Nephron (organoid): Measurements from ENCODE around the gene MTARC1.

Experiments
- H3K27ac Mint-ChIP-seq, 3 experiments: 2 replicates each; pipeline ENCODE4 v1.8.0; 2020; ENCODE audit warnings: mixed read lengths in 3 of 3, mild to moderate bottlenecking in 2 of 3, moderate library complexity in 1 of 3
- H3K27me3 Mint-ChIP-seq: 2 replicates; pipeline ENCODE4 v1.8.0; 2021; ENCODE audit warnings: low read depth, mild to moderate bottlenecking, moderate library complexity, mixed read lengths
- H3K36me3 Mint-ChIP-seq: 2 replicates; pipeline ENCODE4 v1.8.0; 2020; ENCODE audit warnings: low read depth, mixed read lengths
- H3K4me1 Mint-ChIP-seq: 2 replicates; pipeline ENCODE4 v1.8.0; 2020; ENCODE audit warnings: mixed read lengths
- H3K4me3 Mint-ChIP-seq, 3 experiments: 2 replicates each; pipeline ENCODE4 v1.8.0; 2020; ENCODE audit warnings: mild to moderate bottlenecking in 3 of 3, mixed read lengths in 3 of 3, moderate library complexity in 2 of 3
- H3K9me3 Mint-ChIP-seq: 2 replicates; pipeline ENCODE4 v1.8.0; 2020; ENCODE audit warnings: mixed read lengths
- TF ChIP-seq, protein P1 (sequence below), 3 experiments: fragments of 200-600 bp; sonication (generic); IDR thresholded peaks; one replicate each; pipeline ENCODE4 v1.5.0; 2021; ENCODE audit warnings: antibody characterized with exemption in 3 of 3; ENCODE audit not compliant: unreplicated experiment in 3 of 3

The MTARC1 gene

DNA sequence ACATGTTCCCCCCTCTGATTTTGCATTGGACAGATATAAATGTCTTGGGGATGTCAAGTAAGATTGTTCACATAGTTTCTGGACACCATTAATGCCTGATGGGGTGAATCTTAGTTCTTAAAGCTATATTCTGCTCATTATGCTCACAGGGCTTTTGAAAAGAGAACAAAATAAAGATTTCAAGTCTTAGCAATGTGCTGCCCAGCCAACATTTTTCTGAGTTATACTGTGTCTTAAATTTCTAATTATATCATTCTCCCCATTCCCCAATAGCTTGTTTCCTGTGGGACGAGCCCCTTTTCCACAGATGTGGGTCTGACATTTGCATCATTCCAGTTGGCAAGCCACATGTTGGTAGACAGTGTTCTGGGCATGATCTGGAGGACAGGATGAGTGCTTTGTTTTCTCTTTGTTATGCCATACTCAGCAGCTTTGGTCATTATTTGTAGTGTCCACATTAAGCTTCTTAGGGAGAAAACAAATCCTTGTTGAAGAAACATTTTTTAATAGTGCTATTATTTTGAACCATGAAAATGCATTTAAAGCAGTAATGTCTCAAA, 32.8 kb downstream of the MTARC1 start:
- TF ChIP-seq, protein P1, sequence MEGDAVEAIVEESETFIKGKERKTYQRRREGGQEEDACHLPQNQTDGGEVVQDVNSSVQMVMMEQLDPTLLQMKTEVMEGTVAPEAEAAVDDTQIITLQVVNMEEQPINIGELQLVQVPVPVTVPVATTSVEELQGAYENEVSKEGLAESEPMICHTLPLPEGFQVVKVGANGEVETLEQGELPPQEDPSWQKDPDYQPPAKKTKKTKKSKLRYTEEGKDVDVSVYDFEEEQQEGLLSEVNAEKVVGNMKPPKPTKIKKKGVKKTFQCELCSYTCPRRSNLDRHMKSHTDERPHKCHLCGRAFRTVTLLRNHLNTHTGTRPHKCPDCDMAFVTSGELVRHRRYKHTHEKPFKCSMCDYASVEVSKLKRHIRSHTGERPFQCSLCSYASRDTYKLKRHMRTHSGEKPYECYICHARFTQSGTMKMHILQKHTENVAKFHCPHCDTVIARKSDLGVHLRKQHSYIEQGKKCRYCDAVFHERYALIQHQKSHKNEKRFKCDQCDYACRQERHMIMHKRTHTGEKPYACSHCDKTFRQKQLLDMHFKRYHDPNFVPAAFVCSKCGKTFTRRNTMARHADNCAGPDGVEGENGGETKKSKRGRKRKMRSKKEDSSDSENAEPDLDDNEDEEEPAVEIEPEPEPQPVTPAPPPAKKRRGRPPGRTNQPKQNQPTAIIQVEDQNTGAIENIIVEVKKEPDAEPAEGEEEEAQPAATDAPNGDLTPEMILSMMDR (IDR thresholded peaks at IDR 0.05; ENCODE audit: unreplicated experiment in 3 of 3): no peak
- Mint-ChIP-seq H3K27ac (no peak overlapping the region), H3K36me3 (peaks cover 3% of the 10 kb centered on the region), H3K4me3 (no peak overlapping the region), H3K9me3 (no peaks in the 10 kb centered on the region), H3K4me1 (peaks cover 12% of the 10 kb centered on the region), H3K27me3 (peaks cover 14% of the 10 kb centered on the region)

GRCh38 chr1:220824031-220824989, 37.6 kb downstream of the MTARC1 start:
- Mint-ChIP-seq H3K27me3 (peaks cover 24% of the 10 kb centered on the region), H3K36me3 (no peaks in the 10 kb centered on the region), H3K4me3 (no peak overlapping the region), H3K27ac (peak overlapping the region in 1 of 3 experiments; percentile 55), H3K4me1 (peaks cover 16% of the 10 kb centered on the region), H3K9me3 (no peaks in the 10 kb centered on the region)
- TF ChIP-seq, protein P1 (IDR thresholded peaks at IDR 0.05; ENCODE audit: unreplicated experiment in 3 of 3): no peak

DNA sequence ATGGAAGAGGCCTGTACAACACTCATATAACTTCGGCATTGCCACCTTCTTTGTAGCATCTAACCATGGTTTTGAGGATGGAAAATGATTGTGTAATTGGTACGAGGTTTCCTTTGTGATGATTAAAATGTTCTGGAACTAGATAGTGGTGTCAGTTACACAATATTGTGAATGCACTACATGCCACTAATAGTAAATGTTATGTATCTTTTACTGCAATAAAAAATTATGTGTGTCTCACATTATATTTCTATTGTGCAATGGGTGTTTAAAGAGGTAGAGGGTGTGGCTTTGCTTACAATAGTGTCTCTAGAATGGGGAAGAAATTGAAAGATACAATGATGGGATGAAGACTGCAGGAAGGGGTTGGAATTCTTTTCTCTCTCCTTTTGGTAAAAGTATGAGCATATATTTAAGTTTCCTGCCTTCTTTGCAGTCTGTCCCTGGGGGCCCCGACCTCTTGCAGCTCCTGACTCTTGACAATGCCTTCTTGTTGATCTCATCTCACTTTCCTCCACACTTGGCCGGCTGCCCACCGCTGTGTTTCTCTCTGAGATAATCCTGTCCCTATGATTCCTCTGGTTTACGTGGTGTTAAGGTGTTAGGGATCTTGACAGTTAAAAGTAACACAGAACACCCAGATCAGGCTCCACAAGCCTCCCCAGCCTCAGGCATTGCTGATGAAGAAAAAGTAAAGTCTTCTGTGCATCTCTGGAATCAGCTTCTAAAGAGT, 39.3 kb downstream of the MTARC1 start:
- no peaks in the 10 kb centered on the region for H3K36me3 Mint-ChIP-seq
- peaks cover 10% of the 10 kb centered on the region for H3K4me1 Mint-ChIP-seq
- no peak overlapping the region for H3K4me3 Mint-ChIP-seq
- H3K27ac Mint-ChIP-seq: no peak overlapping the region
- peaks cover 25% of the 10 kb centered on the region for H3K27me3 Mint-ChIP-seq
- H3K9me3 Mint-ChIP-seq: no peaks in the 10 kb centered on the region
- TF ChIP-seq, protein P1 (IDR thresholded peaks at IDR 0.05; ENCODE audit: unreplicated experiment in 3 of 3): no peak

DNA sequence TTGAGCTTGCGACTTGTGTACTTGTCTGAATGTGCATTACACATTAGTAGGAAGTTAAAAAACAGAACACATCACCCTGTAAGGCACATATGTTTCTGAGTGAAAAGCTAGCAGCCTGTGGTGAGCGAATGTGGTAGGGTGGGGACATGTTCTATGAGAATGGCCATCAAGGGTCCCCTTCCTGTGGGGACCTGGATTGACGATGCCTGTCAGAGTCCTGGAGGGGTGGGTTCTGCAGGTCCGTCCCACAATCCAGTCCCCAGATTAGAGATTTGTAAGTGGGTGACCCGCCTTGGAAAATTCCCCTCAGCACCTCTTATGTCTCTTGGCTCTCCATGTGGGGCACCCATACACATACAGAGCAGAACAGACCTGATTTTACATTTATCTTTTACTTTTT, 40.0 kb downstream of the MTARC1 start:
- H3K9me3 Mint-ChIP-seq: no peaks in the 10 kb centered on the region
- peaks cover 25% of the 10 kb centered on the region for H3K27me3 Mint-ChIP-seq
- peaks cover 10% of the 10 kb centered on the region for H3K4me1 Mint-ChIP-seq
- no peak overlapping the region for H3K4me3 Mint-ChIP-seq
- TF ChIP-seq, protein P1 (IDR thresholded peaks at IDR 0.05; ENCODE audit: unreplicated experiment in 3 of 3): no peak
- no peak overlapping the region for H3K27ac Mint-ChIP-seq
- no peaks in the 10 kb centered on the region for H3K36me3 Mint-ChIP-seq

GRCh38 chr1:220827445-220828178, 40.9 kb downstream of the MTARC1 start:
- Mint-ChIP-seq H3K9me3 (no peaks in the 10 kb centered on the region), H3K27ac (no peak overlapping the region), H3K27me3 (peaks cover 25% of the 10 kb centered on the region), H3K4me3 (no peak overlapping the region), H3K36me3 (no peaks in the 10 kb centered on the region), H3K4me1 (peaks cover 10% of the 10 kb centered on the region)
- TF ChIP-seq, protein P1 (IDR thresholded peaks at IDR 0.05; ENCODE audit: unreplicated experiment in 3 of 3): no peak
